Measurements from ENCODE around the gene B4GALT4. TPM values are rescaled to one million over a fixed set of nuclear protein-coding genes. Genes with fewer than 3 reads are reported as not detected.
A peak's percentile ranks its signal among the peaks of the same experiment; 100 is the strongest.

Gene B4GALT4
- polyA plus RNA-seq, 2 of the 4 experiments (the other 2 are of a cell fraction) = 101 to 193 TPM

DNA sequence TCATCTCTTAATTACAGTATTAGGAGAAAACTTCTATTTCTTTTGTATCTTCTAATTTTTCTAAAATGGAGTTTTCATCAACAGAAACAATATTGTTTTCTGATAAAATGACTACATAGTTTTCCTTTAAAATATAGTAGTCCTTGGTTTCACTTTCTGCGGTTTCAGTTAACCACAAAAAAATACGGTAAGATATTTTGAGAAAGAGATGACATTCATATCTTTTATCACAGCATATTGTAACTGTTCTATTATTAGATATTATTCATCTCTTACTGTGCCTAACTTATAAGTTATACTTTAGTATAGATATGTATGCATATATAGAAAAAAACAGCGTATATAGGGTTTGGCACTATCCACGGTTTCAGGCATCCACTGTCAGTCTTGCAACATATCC lies 2.3 kb downstream of the B4GALT4 start:
- TF ChIP-seq, protein P1, sequence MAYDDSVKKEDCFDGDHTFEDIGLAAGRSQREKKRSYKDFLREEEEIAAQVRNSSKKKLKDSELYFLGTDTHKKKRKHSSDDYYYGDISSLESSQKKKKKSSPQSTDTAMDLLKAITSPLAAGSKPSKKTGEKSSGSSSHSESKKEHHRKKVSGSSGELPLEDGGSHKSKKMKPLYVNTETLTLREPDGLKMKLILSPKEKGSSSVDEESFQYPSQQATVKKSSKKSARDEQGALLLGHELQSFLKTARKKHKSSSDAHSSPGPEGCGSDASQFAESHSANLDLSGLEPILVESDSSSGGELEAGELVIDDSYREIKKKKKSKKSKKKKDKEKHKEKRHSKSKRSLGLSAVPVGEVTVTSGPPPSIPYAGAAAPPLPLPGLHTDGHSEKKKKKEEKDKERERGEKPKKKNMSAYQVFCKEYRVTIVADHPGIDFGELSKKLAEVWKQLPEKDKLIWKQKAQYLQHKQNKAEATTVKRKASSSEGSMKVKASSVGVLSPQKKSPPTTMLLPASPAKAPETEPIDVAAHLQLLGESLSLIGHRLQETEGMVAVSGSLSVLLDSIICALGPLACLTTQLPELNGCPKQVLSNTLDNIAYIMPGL (CRISPR knock-in tag; IDR thresholded peaks at IDR 0.05; ENCODE audit: borderline replicate concordance) = no peak
- TF ChIP-seq NPAS2 (CRISPR knock-in tag; IDR thresholded peaks at IDR 0.05; ENCODE audit: borderline replicate concordance) (no peak), PHF8 (IDR thresholded peaks at IDR 0.05; ENCODE audit: borderline replicate concordance, low read depth) (no peak), SMC3 (IDR thresholded peaks at IDR 0.05) (no peak), RAD21 (conservative IDR thresholded peaks at IDR 0.05 in 1 of 2, IDR thresholded peaks at IDR 0.05 in 1 of 2) (no peak), CBX8 (IDR thresholded peaks at IDR 0.05) (no peak), EHMT2 (IDR thresholded peaks at IDR 0.05; ENCODE audit: low read depth) (no peak), MAZ (IDR thresholded peaks at IDR 0.05; ENCODE audit: borderline replicate concordance, low read depth, low read length) (no peak), POLR2AphosphoS2 (conservative IDR thresholded peaks at IDR 0.05; ENCODE audit: low read length) (no peak), FOSL2 (IDR thresholded peaks at IDR 0.05) (no peak), FOSL2 (CRISPR knock-in tag; IDR thresholded peaks at IDR 0.05) (no peak), HOXB13 (CRISPR knock-in tag; IDR thresholded peaks at IDR 0.05; ENCODE audit: low read depth) (no peak)
- TF ChIP-seq, protein P2, sequence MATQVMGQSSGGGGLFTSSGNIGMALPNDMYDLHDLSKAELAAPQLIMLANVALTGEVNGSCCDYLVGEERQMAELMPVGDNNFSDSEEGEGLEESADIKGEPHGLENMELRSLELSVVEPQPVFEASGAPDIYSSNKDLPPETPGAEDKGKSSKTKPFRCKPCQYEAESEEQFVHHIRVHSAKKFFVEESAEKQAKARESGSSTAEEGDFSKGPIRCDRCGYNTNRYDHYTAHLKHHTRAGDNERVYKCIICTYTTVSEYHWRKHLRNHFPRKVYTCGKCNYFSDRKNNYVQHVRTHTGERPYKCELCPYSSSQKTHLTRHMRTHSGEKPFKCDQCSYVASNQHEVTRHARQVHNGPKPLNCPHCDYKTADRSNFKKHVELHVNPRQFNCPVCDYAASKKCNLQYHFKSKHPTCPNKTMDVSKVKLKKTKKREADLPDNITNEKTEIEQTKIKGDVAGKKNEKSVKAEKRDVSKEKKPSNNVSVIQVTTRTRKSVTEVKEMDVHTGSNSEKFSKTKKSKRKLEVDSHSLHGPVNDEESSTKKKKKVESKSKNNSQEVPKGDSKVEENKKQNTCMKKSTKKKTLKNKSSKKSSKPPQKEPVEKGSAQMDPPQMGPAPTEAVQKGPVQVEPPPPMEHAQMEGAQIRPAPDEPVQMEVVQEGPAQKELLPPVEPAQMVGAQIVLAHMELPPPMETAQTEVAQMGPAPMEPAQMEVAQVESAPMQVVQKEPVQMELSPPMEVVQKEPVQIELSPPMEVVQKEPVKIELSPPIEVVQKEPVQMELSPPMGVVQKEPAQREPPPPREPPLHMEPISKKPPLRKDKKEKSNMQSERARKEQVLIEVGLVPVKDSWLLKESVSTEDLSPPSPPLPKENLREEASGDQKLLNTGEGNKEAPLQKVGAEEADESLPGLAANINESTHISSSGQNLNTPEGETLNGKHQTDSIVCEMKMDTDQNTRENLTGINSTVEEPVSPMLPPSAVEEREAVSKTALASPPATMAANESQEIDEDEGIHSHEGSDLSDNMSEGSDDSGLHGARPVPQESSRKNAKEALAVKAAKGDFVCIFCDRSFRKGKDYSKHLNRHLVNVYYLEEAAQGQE (IDR thresholded peaks at IDR 0.05) = no peak
- TF ChIP-seq, protein P3, sequence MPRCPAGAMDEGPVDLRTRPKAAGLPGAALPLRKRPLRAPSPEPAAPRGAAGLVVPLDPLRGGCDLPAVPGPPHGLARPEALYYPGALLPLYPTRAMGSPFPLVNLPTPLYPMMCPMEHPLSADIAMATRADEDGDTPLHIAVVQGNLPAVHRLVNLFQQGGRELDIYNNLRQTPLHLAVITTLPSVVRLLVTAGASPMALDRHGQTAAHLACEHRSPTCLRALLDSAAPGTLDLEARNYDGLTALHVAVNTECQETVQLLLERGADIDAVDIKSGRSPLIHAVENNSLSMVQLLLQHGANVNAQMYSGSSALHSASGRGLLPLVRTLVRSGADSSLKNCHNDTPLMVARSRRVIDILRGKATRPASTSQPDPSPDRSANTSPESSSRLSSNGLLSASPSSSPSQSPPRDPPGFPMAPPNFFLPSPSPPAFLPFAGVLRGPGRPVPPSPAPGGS (IDR thresholded peaks at IDR 0.05) = no peak
- TF ChIP-seq, protein P4, sequence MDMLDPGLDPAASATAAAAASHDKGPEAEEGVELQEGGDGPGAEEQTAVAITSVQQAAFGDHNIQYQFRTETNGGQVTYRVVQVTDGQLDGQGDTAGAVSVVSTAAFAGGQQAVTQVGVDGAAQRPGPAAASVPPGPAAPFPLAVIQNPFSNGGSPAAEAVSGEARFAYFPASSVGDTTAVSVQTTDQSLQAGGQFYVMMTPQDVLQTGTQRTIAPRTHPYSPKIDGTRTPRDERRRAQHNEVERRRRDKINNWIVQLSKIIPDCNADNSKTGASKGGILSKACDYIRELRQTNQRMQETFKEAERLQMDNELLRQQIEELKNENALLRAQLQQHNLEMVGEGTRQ (IDR thresholded peaks at IDR 0.05) = no peak
- ChIA-PET CTCF (interaction anchor here (1.4 to 4.0 kb wide), 3 partner anchors 94 to 356 kb away, joined by 3 to 60 read pairs (median 5); partner anchors contain the start of gene TEX55), POLR2A (no interaction called here)
- no peak for DNase-seq (ENCODE audit: low read depth in 1 of 2, low spot score in 1 of 2)
- ATAC-seq = no peak
- Histone ChIP-seq H3K27ac (peak overlapping the region; percentile 92 to 99), H3K4me1 (peaks cover 57% of the 10 kb centered on the region), H3K4me2 (peak overlapping the region; percentile 92), H3K4me3 (peak overlapping the region; percentile 80), H3K9me3 (no peaks in the 10 kb centered on the region)
- WGBS (ENCODE audit: missing lambda C conversion rate) = 17% methylated on average over 4 of the region's 4 CpGs
- no peak for FAIRE-seq

DNA sequence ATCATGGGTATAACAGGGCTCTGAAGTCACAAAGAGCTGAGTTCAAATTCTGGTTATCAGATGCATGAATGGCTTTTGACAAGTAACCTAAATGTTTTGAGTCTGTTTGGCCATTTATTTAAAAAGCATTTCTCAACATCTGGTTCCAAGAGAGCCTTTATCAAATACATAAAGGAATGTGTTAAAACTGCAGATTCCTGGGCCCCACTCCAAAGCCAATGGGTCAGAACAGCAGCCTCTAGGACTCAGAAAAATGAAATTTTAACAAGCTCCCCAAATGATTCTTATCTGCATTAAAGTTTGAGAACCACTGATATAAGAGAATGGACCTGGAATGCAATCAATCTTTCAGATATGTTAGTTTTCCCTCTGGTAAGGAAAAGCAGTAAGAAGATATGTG lies 3.4 kb downstream of the B4GALT4 start:
- ATAC-seq (no peak), DNase-seq (ENCODE audit: low read depth in 1 of 2, low spot score in 1 of 2) (no peak)
- POLR2A ChIA-PET = no interaction called here

More for the DNA sequence above, 3.4 kb downstream of the B4GALT4 start:
- peak overlapping the region; percentile 92 for H3K4me2 ChIP-seq
- TF ChIP-seq ZFP36 (IDR thresholded peaks at IDR 0.05; ENCODE audit: borderline replicate concordance, partially characterized antibody) (no peak), NR3C1 (IDR thresholded peaks at IDR 0.05) (no peak), EP300 (IDR thresholded peaks at IDR 0.05) (no peak), SREBF2 (IDR thresholded peaks at IDR 0.05) (no peak), PHF8 (IDR thresholded peaks at IDR 0.05; ENCODE audit: borderline replicate concordance, low read depth) (no peak), EHF (CRISPR knock-in tag; IDR thresholded peaks at IDR 0.05) (no peak)
- TF ChIP-seq, protein P5, sequence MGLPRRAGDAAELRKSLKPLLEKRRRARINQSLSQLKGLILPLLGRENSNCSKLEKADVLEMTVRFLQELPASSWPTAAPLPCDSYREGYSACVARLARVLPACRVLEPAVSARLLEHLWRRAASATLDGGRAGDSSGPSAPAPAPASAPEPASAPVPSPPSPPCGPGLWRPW (IDR thresholded peaks at IDR 0.05) = no peak
- TF ChIP-seq, protein P3 (IDR thresholded peaks at IDR 0.05) = no peak
- H3K9me3 ChIP-seq = no peaks in the 10 kb centered on the region
- H3K4me1 ChIP-seq = peaks cover 62% of the 10 kb centered on the region
- CTCF ChIA-PET = interaction anchor here (0.6 to 1.6 kb wide), 4 partner anchors 49 to 355 kb away, joined by 3 to 5 read pairs (median 5); partner anchors contain the start of gene TEX55
- peak overlapping the region; percentile 54 to 92; a peak in 4 of 6 replicates for H3K27ac ChIP-seq
- no peak for FAIRE-seq
- H3K4me3 ChIP-seq = peak overlapping the region; percentile 80; the same call in 1 of the 3 replicates

Measured in A549 (cell line).